WTC11 (cell line): ENCODE data around the gene FAM217A.

Source experiments
- AFF4 ChIP-seq: sonication (generic); formaldehyde crosslinking; IDR thresholded peaks from 2 replicates; pipeline ENCODE4 v1.8.1; 2023; ENCODE audit warnings: mild to moderate bottlenecking, missing genetic modification reagents, borderline replicate concordance
- CTCF ChIP-seq: fragments of 200-600 bp; IDR thresholded peaks from 2 replicates; pipeline ENCODE4 v1.8.0; 2022; ENCODE audit warnings: antibody characterized with exemption
- FOXJ3 ChIP-seq: sonication (generic); formaldehyde crosslinking; IDR thresholded peaks from 2 replicates; pipeline ENCODE4 v1.9.0; 2021; ENCODE audit warnings: missing genetic modification reagents, mild to moderate bottlenecking, borderline replicate concordance
- FOXP4 ChIP-seq: sonication (generic); formaldehyde crosslinking; IDR thresholded peaks from 2 replicates; pipeline ENCODE4 v1.8.0; 2022; ENCODE audit warnings: mild to moderate bottlenecking, missing genetic modification reagents
- HMGXB4 ChIP-seq: sonication (generic); formaldehyde crosslinking; IDR thresholded peaks from 2 replicates; pipeline ENCODE4 v1.8.1; 2023; ENCODE audit warnings: mild to moderate bottlenecking, moderate library complexity, missing genetic modification reagents
- MAX ChIP-seq: sonication (generic); formaldehyde crosslinking; IDR thresholded peaks from 2 replicates; pipeline ENCODE4 v1.8.0; 2022; ENCODE audit warnings: mild to moderate bottlenecking, missing genetic modification reagents
- ZNF423 ChIP-seq: fragments of 250-450 bp; sonication (Bioruptor Pico); IDR thresholded peaks from 2 replicates; pipeline ENCODE4 v2.1.2; 2022; ENCODE audit warnings: mild to moderate bottlenecking, moderate library complexity

- TF ChIP-seq CTCF, result no peak
- TF ChIP-seq MAX (CRISPR knock-in tag), result no peak
- TF ChIP-seq FOXJ3 (CRISPR knock-in tag), result no peak
- no peak for TF ChIP-seq HMGXB4 (CRISPR knock-in tag)
- TF ChIP-seq ZNF423 (CRISPR knock-in tag), result no peak
- no peak for TF ChIP-seq FOXP4
- TF ChIP-seq AFF4 (CRISPR knock-in tag), result no peak
Measured at GRCh38 chr6:4055420-4056041, 23.4 kb downstream of the FAM217A start.
